Left lung (tissue), 10 donors: ENCODE measurements around the gene GNPTAB. TPM values are rescaled to one million over a fixed set of nuclear protein-coding genes. Genes with fewer than 3 reads are reported as not detected.
"Not testable (repeated sequence)": the region's sequence is repeated elsewhere in the genome, so short reads cannot be mapped to it uniquely, and the experiment has no call there.

Experiments
- ATAC-seq: fragments of 200-7000 bp; cut with Tn5 transposase; one replicate; pipeline ENCODE4 v1.9.1; 2020; ENCODE audit warnings: moderate library complexity
- DNase-seq, 4 donors: peaks; one replicate each; pipeline ENCODE4 v3.0.0-alpha.2; 2013 to 2020
- H3K27ac ChIP-seq, 2 donors: fragments of 200-600 bp; sonication (generic) in 1 of 2; one replicate each; pipeline versions ENCODE4 v1.5.0 to v1.8.0; 2020 to 2021
- H3K27me3 ChIP-seq, 2 donors: fragments of 200-600 bp; sonication (generic) in 1 of 2; one replicate each; pipeline versions ENCODE4 v1.5.0 to v1.8.0; 2020 to 2021
- H3K36me3 ChIP-seq, 2 donors: fragments of 200-600 bp; sonication (generic) in 1 of 2; one replicate each; pipeline versions ENCODE4 v1.5.0 to v1.8.0; 2020 to 2021
- H3K4me1 ChIP-seq, 2 donors: fragments of 200-600 bp; one replicate each; pipeline ENCODE4 v1.8.0; 2021
- H3K4me3 ChIP-seq, 2 donors: fragments of 200-600 bp; sonication (generic) in 1 of 2; one replicate each; pipeline versions ENCODE4 v1.5.0 to v1.8.0; 2020 to 2021; ENCODE audit warnings: mild to moderate bottlenecking in 1 of 2
- H3K9me3 ChIP-seq, 2 donors: fragments of 200-600 bp; sonication (generic) in 1 of 2; one replicate each; pipeline versions ENCODE4 v1.5.0 to v1.8.0; 2020 to 2021
- intact Hi-C, 2 donors: fragments of 100-400 bp; cut with DNase I; formaldehyde crosslinking; loops; one replicate each; pipeline versions ENCODE4 v1.11.2 to v1.14.2; 2022
- polyA plus RNA-seq, 6 donors: library from polyadenylated mRNA; unstranded; fragments of 120-200 nt; gene quantifications; one replicate each; pipeline ENCODE4 v1.2.1, GENCODE V29; 2013; ENCODE audit not compliant: insufficient read length in 6 of 6
- total RNA-seq, 2 donors: library from RNA; stranded (reverse); fragmentation: NEBNext Ultra II Directional; extraction: Animal tissue kit (Norgen Biotek cat#: 25700); gene quantifications; one replicate each; pipeline ENCODE4 v1.2.1, GENCODE V29; 2021
- TF ChIP-seq, protein P1 (sequence below), 2 donors: fragments of 200-600 bp; sonication (generic) in 1 of 2; IDR thresholded peaks; one replicate each; pipeline versions ENCODE4 v1.5.0 to v1.8.0; 2021; ENCODE audit warnings: antibody characterized with exemption in 2 of 2
- donor health status: DM: no; HTN: yes; CAD: no.
- donor health status: DM: no; HTN: no; CAD: no.

Gene GNPTAB
- total and polyA plus RNA-seq, 8 donors: 42.7 to 68.9 (median 51.4) TPM

DNA sequence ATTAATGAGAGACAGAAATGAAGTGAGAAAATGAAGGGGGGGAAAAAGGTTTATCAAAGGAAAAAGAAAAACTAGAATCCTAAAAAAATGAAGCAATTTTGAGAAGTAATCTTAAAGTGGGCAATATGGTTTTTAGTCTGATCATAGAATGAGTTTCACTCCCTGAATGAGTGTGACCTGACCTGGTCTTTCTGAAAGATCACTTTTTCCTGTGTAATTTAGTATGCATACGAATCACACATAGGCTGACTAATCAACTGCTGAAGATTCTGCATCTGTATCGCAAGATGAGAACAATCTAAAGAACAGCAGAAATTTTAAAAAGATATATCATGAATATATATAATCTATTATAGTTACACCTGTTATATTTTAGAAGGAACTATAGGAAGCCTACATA lies 11.3 kb downstream of the GNPTAB start:
- TF ChIP-seq, protein P1, sequence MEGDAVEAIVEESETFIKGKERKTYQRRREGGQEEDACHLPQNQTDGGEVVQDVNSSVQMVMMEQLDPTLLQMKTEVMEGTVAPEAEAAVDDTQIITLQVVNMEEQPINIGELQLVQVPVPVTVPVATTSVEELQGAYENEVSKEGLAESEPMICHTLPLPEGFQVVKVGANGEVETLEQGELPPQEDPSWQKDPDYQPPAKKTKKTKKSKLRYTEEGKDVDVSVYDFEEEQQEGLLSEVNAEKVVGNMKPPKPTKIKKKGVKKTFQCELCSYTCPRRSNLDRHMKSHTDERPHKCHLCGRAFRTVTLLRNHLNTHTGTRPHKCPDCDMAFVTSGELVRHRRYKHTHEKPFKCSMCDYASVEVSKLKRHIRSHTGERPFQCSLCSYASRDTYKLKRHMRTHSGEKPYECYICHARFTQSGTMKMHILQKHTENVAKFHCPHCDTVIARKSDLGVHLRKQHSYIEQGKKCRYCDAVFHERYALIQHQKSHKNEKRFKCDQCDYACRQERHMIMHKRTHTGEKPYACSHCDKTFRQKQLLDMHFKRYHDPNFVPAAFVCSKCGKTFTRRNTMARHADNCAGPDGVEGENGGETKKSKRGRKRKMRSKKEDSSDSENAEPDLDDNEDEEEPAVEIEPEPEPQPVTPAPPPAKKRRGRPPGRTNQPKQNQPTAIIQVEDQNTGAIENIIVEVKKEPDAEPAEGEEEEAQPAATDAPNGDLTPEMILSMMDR (IDR thresholded peaks at IDR 0.05): no peak
- H3K4me3 ChIP-seq: no peak overlapping the region
- peaks cover 10 to 23% of the 10 kb centered on the region in 2 donors for H3K4me1 ChIP-seq
- H3K27me3 ChIP-seq: no peaks in the 10 kb centered on the region
- ATAC-seq (no peak), DNase-seq (no peak)
- intact Hi-C loops: no loop called here
- H3K36me3 ChIP-seq: no peaks in the 10 kb centered on the region
- no peak overlapping the region for H3K27ac ChIP-seq
- peaks cover 0 to 5% of the 10 kb centered on the region in 2 donors for H3K9me3 ChIP-seq

DNA sequence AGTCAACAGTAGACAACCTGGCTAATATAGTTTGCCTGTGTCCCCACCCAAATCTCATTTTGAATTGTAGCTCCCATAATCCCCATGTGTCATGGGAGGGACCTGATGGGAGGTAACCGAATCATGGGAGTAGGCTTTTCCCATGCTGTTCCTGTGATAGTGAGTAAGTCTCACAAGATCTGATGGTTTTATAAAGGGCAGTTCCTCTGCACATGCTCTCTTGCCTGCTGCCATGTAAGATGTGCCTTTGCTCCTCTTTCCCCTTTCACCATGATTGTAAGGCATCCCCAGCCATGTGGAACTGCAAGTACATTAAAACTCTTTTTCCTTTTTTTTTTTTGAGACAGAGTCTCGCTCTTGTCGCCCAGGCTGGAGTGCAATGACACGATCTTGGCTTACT lies 12.1 kb downstream of the GNPTAB start:
- H3K27ac ChIP-seq, H3K36me3 ChIP-seq, intact Hi-C loops, H3K27me3 ChIP-seq, DNase-seq, H3K9me3 ChIP-seq, H3K4me3 ChIP-seq, ATAC-seq: not testable (repeated sequence)
- peaks cover 6 to 15% of the 10 kb centered on the region in 2 donors for H3K4me1 ChIP-seq

DNA sequence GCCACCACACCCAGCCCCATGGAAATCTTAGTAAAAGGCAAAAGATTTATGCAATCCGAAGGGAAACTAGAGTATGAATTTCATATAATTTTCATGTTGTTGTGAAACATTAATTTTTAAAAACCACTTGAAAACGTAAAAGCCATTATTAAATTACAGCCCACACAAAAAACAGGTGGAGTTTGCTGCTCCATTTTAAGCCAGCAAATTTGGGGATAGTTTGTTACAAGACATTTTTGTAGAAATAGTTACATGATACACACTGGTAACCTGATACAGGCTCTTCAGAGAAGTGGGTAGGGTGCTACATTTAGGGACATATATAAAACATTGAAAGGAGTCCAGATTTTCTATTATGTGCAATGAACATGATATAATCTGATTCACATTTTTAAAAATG lies 17.6 kb downstream of the GNPTAB start:
- Histone ChIP-seq H3K4me3 (no peak overlapping the region), H3K4me1 (no peaks in the 10 kb centered on the region), H3K36me3 (no peaks in the 10 kb centered on the region), H3K27me3 (no peaks in the 10 kb centered on the region), H3K27ac (no peak overlapping the region), H3K9me3 (no peaks in the 10 kb centered on the region)
- TF ChIP-seq, protein P1 (IDR thresholded peaks at IDR 0.05): no peak
- intact Hi-C loops: no loop called here
- DNase-seq (no peak), ATAC-seq (no peak)

DNA sequence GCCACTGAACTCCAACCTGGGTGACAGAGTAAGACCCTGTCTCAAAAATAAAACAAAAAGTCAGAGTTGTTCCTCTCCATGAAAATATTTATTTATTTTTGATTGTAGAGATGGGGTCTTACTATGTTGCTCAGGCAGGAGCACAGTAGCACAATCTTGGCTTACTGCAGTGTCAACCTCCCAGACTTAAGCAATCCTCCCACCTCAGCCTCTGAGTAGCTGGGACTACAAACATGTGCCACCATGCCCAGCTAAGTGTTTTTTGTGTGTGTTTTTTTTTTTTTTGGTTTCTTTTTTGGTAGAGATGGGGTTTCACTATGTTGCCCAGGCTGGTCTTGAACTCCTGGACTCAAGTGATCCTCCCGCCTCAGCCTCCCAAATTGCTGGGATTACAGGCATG lies 18.0 kb downstream of the GNPTAB start:
- ATAC-seq, H3K27ac ChIP-seq, H3K27me3 ChIP-seq, intact Hi-C loops, DNase-seq, H3K36me3 ChIP-seq, H3K9me3 ChIP-seq, H3K4me1 ChIP-seq, H3K4me3 ChIP-seq: not testable (repeated sequence)

DNA sequence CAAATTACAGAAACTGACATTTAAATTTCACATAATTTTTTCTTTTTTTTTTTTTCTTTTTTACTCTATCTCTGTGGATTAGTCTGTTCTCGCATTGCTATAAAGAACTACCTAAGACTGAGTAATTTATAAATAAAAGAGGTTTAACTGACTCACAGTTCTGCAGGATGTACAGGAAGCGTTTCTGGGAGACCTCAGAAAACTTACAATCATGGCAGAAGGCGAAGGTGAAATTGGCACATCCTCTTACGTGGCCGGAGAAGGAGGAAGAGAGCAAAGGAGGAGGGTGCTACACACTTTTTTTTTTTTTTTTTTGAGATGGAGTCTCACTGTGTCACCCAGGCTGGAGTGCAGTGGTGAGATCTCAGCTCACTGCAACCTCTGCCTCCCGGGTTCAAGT lies 19.4 kb downstream of the GNPTAB start:
- H3K4me3 ChIP-seq, DNase-seq, ATAC-seq, H3K36me3 ChIP-seq, H3K27me3 ChIP-seq, H3K9me3 ChIP-seq, H3K4me1 ChIP-seq, intact Hi-C loops, H3K27ac ChIP-seq: not testable (repeated sequence)

DNA sequence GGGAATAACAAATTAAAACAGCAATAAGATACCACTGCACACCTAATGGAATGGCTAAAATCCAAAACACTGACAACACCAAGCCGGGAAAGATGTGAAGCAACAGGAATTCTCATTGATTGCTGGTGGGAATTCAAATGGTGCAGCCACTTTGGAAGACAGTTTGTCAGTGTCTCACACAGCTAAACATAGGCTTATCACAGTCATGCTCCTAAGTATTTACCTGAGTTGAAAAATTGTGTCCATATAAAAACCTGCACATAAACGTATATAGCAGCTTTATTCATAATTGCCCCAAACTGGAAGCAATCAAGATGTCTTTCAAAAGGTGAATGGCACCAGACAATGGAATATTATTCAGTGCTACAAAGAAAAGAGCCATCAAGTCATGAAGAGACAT lies 21.6 kb downstream of the GNPTAB start:
- no peak for ATAC-seq
- no peak for DNase-seq
- no peaks in the 10 kb centered on the region for H3K36me3 ChIP-seq
- no peak overlapping the region for H3K27ac ChIP-seq
- intact Hi-C loops: no loop called here
- H3K27me3 ChIP-seq: no peaks in the 10 kb centered on the region
- H3K4me1 ChIP-seq: peaks cover 0 to 15% of the 10 kb centered on the region in 2 donors
- TF ChIP-seq, protein P1 (IDR thresholded peaks at IDR 0.05): no peak
- no peaks in the 10 kb centered on the region for H3K9me3 ChIP-seq
- H3K4me3 ChIP-seq: no peak overlapping the region

DNA sequence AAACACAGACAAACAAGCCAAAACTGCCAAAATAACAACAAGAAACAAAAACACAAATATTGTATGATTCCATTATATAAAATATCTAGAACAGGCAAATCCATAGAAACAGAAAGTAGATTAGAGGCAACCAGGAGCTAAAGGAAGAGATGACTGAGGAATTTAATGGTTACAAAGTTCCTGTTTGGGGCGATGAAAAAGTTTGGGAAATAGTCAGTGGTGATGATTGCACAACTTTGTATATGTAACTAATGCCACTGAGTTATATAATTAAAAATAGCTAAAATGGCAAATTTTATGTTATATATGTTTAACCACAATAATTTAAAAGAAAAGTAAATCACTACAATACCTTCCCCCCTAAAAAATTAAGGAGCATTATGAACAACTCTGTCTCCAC lies 24.5 kb downstream of the GNPTAB start:
- Histone ChIP-seq H3K27ac (peak overlapping the region in 1 of 2 donors; percentile 35), H3K36me3 (no peaks in the 10 kb centered on the region), H3K4me3 (no peak overlapping the region), H3K4me1 (peaks cover 0 to 15% of the 10 kb centered on the region in 2 donors), H3K27me3 (no peaks in the 10 kb centered on the region), H3K9me3 (no peaks in the 10 kb centered on the region)
- ATAC-seq: no peak
- TF ChIP-seq, protein P1 (IDR thresholded peaks at IDR 0.05): no peak
- no peak for DNase-seq
- intact Hi-C loops: no loop called here
